DND-41 (cell line): ENCODE results near the gene SIPA1.

Experiments used
- CTCF ChIP-seq: IDR thresholded peaks from 2 replicates; pipeline ENCODE4 v1.5.1; 2012; ENCODE audit warnings: borderline replicate concordance, low read length, moderate library complexity, mild to moderate bottlenecking; ENCODE audit not compliant: poor library complexity, severe bottlenecking; ENCODE audit errors: extremely low read depth
- EZH2 ChIP-seq: IDR thresholded peaks from 3 replicates; pipeline ENCODE4 v1.6.1; 2012; ENCODE audit warnings: borderline replicate concordance, low read depth, mild to moderate bottlenecking, moderate library complexity, low read length, inconsistent platforms; ENCODE audit not compliant: severe bottlenecking

- TF ChIP-seq CTCF (no peak), EZH2 (no peak)
Measured at GRCh38 chr11:65615950-65616574, 21.8 kb upstream of the SIPA1 start.
